ENCODE results near the gene ZNF319. TPM values are rescaled to one million over a fixed set of nuclear protein-coding genes. Genes with fewer than 3 reads are reported as not detected.

Gene ZNF319
- total and polyA plus RNA-seq, 2 of the 4 experiments (the other 2 are of a cell fraction), result 0.90 to 6.3 TPM

DNA sequence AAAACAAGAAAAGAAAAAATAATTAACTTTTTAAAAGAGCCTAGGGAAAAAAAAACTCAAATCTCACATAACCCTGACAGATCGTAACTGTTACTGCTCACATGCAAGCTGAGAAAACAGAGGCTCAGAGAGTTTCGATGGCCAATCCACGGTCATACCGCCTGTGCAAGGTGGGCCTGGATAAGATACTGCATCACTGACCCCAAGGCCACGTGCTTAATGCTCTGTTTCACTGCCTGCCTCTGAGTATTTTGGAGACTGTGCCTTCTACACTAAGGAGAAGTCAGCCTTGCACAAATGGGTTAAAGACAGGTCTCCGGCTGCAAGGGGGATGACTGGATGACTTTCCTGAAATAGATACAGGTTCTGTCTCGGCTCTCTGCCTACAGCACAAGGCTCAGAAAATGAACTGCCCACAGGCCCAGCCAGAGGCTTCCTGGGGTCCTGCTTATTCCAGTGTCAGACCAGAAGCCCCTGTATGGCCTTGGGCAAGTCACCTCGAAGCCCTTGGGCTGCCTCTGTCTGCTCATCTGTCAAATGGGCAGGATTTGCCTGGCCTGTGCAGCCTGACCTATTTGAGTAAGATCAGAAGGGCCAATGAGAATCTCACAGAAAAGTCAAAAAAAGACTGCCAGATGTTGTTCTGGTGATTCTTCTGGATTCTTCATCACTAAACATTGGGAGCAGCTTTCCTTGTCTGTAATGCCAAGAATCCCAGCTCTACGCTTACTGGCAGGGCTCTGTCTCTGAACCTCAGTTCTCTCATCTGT lies 55.3 kb downstream of the ZNF319 start:
- Histone ChIP-seq H4K20me1 (ENCODE audit: insufficient read depth, low read length) (no peaks in the 10 kb centered on the region), H3K9me1 (ENCODE audit: insufficient read depth, low read length) (no peaks in the 10 kb centered on the region), H2BK15ac (ENCODE audit: low read depth, low read length) (no peak overlapping the region), H3K56ac (ENCODE audit: extremely low read depth, insufficient read depth, low read length) (no peak overlapping the region), H3K4me1 (ENCODE audit: control insufficient read depth, insufficient read depth, low read length) (no peaks in the 10 kb centered on the region), H2BK20ac (ENCODE audit: low read depth, low read length) (no peak overlapping the region), H2AK5ac (ENCODE audit: low read depth, low read length) (no peak overlapping the region), H4K91ac (ENCODE audit: insufficient read depth, low read depth, low read length) (no peak overlapping the region), H4K8ac (ENCODE audit: low read depth in 2 of 2, low read length in 2 of 2) (no peak overlapping the region), H3K4me2 (ENCODE audit: low read depth, low read length) (no peak overlapping the region), H2AFZ (replicated peaks; ENCODE audit: low read length, poor library complexity) (no peak overlapping the region), H3K27me3 (ENCODE audit: control insufficient read depth, insufficient read depth, low read length) (peaks cover 39% of the 10 kb centered on the region), H4K5ac (ENCODE audit: low read depth, low read length) (no peak overlapping the region), H3K27ac (ENCODE audit: insufficient read depth, low read length) (no peak overlapping the region), H3K9ac (ENCODE audit: low read depth, low read length) (no peak overlapping the region), H2AK9ac (replicated peaks; ENCODE audit: low read depth, low read length, poor library complexity) (no peak overlapping the region), H3K4ac (ENCODE audit: low read depth, low read length) (no peak overlapping the region), H3K18ac (ENCODE audit: low read depth, low read length) (no peak overlapping the region), H3K79me1 (ENCODE audit: low read depth in 1 of 2, low read length in 2 of 2) (no peaks in the 10 kb centered on the region), H2BK120ac (ENCODE audit: low read depth, low read length) (no peak overlapping the region), H3K14ac (replicated peaks; ENCODE audit: low read depth, low read length) (no peak overlapping the region), H3K36me3 (ENCODE audit: control insufficient read depth, insufficient read depth, low read length) (no peaks in the 10 kb centered on the region), H2BK5ac (ENCODE audit: low read depth, low read length, poor library complexity, severe bottlenecking) (no peak overlapping the region), H3K4me3 (ENCODE audit: insufficient read depth, low read depth, low read length) (no peak overlapping the region), H3K9me3 (ENCODE audit: control insufficient read depth, insufficient read depth, low read length) (no peaks in the 10 kb centered on the region; the same call in 1 of the 2 replicates), H3K23ac (ENCODE audit: low read depth, low read length) (no peak overlapping the region)
- no peak for ATAC-seq (ENCODE audit: low read depth)
- dilution Hi-C loops (cut with HindIII; ENCODE audit: low sequenced_read_pairs, unreplicated experiment) (no loop called here), intact Hi-C loops (cut with micrococcal nuclease) (no loop called here), in situ Hi-C loops (cut with MboI; ENCODE audit: low sequenced_read_pairs) (no loop called here)
- no peak for DNase-seq
- ChIA-PET POLR2A (ENCODE audit: unreplicated experiment) (no interaction called here), CTCF (no interaction called here)
- no peak for TF ChIP-seq CEBPB (IDR thresholded peaks at IDR 0.05; ENCODE audit: low read depth, low read length)
- TF ChIP-seq, protein P1, sequence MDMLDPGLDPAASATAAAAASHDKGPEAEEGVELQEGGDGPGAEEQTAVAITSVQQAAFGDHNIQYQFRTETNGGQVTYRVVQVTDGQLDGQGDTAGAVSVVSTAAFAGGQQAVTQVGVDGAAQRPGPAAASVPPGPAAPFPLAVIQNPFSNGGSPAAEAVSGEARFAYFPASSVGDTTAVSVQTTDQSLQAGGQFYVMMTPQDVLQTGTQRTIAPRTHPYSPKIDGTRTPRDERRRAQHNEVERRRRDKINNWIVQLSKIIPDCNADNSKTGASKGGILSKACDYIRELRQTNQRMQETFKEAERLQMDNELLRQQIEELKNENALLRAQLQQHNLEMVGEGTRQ (IDR thresholded peaks at IDR 0.05; ENCODE audit: low read depth, low read length), result no peak
- no peak for TF ChIP-seq CHD1 (IDR thresholded peaks at IDR 0.05; ENCODE audit: low read depth, low read length)
- no peak for TF ChIP-seq MXI1 (IDR thresholded peaks at IDR 0.05; ENCODE audit: borderline replicate concordance, low read depth, low read length)
- BruUV-seq (replicated peaks), result no TSS peak
- WGBS, 2 experiments (ENCODE audit: extremely low coverage in 2 of 2, insufficient read length in 1 of 2), result 83% methylated on average over 6 of the region's 9 CpGs; no CpG with 5 or more reads in 1 of the 2 experiments

Other genes starting within 250 kb of the ZNF319 start
- 38.3 and 48.6 TPM in 2 replicates for gene KIFC3, start 198.2 kb downstream of the ZNF319 start, total RNA-seq (2012; rRNA removed)
- gene KIFC3, start 198.2 kb downstream of the ZNF319 start, polyA plus RNA-seq (2012; rRNA removed), result 62.5 and 66.6 TPM in 2 replicates
- gene CNGB1, start 29.5 kb downstream of the ZNF319 start, total RNA-seq (2012; rRNA removed), result not detected in 2 replicates
- gene CNGB1, start 29.5 kb downstream of the ZNF319 start, polyA plus RNA-seq (2012; rRNA removed), result not detected in 2 replicates
- gene USB1, start 735 bp upstream of the ZNF319 start, total RNA-seq (2012; rRNA removed), result 23.1 and 45.9 TPM in 2 replicates
- gene USB1, start 735 bp upstream of the ZNF319 start, polyA plus RNA-seq (2012; rRNA removed), result 94.9 and 96.8 TPM in 2 replicates
- gene MMP15, start 25.1 kb upstream of the ZNF319 start, total RNA-seq (2012; rRNA removed), result 0.18 and 0.28 TPM in 2 replicates
- 0.56 and 0.69 TPM in 2 replicates for gene MMP15, start 25.1 kb upstream of the ZNF319 start, polyA plus RNA-seq (2012; rRNA removed)
- gene CFAP20, start 128.7 kb upstream of the ZNF319 start, total RNA-seq (2012; rRNA removed), result 36.4 and 39.1 TPM in 2 replicates
- gene CFAP20, start 128.7 kb upstream of the ZNF319 start, polyA plus RNA-seq (2012; rRNA removed), result 52.8 and 54.0 TPM in 2 replicates
- 15.6 and 16.9 TPM in 2 replicates for gene CSNK2A2, start 197.4 kb upstream of the ZNF319 start, total RNA-seq (2012; rRNA removed)
- gene CSNK2A2, start 197.4 kb upstream of the ZNF319 start, polyA plus RNA-seq (2012; rRNA removed), result 21.1 and 27.5 TPM in 2 replicates